CD4-positive, alpha-beta T cell treated with Interleukin-21 for 1 hour (primary cell): ENCODE results near the gene PAMR1.
"Not testable (repeated sequence)": the region's sequence is repeated elsewhere in the genome, so short reads cannot be mapped to it uniquely, and the experiment has no call there.

ENCODE experiments used
- DNase-seq: peaks from one replicate; pipeline ENCODE4 v3.0.0-alpha.2; 2020

The PAMR1 gene, protein sequence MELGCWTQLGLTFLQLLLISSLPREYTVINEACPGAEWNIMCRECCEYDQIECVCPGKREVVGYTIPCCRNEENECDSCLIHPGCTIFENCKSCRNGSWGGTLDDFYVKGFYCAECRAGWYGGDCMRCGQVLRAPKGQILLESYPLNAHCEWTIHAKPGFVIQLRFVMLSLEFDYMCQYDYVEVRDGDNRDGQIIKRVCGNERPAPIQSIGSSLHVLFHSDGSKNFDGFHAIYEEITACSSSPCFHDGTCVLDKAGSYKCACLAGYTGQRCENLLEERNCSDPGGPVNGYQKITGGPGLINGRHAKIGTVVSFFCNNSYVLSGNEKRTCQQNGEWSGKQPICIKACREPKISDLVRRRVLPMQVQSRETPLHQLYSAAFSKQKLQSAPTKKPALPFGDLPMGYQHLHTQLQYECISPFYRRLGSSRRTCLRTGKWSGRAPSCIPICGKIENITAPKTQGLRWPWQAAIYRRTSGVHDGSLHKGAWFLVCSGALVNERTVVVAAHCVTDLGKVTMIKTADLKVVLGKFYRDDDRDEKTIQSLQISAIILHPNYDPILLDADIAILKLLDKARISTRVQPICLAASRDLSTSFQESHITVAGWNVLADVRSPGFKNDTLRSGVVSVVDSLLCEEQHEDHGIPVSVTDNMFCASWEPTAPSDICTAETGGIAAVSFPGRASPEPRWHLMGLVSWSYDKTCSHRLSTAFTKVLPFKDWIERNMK

DNA sequence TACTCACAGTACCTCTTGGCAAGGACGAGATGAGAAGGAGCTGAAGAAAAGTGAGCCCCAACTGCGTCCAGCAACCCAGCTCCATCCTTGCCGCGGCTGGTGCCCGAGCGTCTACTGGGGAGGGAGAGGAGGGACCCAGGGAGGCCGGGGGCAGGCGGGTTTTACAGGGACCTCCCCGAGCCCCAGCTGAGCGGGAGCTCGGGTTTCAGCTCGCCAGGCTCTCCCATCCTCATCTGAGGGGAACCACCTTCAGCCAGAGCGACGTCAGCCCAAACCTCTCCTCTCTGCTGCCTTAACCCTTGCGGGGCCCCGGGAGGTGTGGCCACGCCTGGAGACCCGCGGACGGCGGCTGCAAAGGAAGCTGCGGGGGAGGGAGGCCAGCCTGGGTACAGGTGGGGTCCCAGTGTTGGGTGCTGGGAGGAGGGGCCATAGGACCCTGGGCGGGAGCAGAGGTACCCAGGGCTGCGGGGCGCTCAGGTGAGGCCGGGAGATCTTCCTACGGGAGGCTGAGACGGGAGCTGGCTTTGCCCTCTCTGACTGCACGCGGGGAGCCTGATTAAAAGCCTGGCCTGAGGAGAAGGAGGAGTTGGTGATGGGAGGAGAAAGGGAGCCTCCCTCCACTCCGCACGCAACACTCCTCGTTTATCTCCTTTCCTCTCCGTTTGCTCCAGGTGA lies at the start of gene PAMR1:
PAMR1 (minus strand) TSS at position 116 of the 675 bp plus-strand sequence; CDS start at position 85, 31 bp downstream.
- DNase-seq: no peak

- DNase-seq: no peak
These were observed 46.3 kb upstream of the PAMR1 start for GRCh38 chr11:35571696-35572095.

- DNase-seq: no peak
These were observed 42.5 kb upstream of the PAMR1 start for GRCh38 chr11:35567737-35568465.

DNA sequence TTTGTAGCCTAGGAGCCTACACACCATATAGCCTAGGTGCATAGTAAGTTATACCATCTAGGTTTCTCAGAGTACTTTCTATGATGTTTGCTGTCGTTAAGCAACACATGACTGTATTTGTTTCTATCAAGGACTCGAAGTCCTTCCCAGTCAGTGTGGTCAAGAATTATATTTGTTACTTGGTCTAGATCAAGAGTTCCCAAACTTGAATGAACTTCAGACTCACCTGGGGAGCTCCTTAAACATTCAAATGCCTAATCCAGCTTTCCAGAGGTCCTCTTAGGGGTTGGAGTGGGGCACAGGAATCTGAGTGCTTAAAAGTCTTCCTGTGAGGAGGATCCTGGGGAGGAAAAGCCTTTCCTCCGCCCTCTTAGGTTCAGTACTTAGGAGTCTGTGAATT lies 41.5 kb upstream of the PAMR1 start:
- no peak for DNase-seq

DNA sequence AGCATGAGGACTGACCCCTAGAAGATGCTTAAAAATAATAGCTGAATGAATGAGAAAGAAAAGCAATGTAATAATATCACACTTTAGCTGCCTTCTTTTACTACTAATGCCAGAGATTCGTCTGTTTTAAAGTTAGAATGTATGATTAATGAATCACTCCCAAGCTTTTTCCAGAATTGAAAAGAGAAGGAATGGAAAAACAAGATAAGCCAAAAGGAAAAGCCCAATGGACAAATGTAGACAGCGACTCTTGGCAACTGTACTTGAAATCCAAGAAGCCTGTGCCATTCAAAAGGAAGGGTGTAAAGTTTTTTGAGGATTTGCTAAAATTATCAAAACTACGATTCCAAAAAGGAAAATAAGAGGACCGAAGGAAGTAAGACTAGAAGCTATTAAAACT lies 40.8 kb upstream of the PAMR1 start:
- no peak for DNase-seq

- DNase-seq: no peak
These were observed 38.8 kb upstream of the PAMR1 start for GRCh38 chr11:35564245-35564595.

DNA sequence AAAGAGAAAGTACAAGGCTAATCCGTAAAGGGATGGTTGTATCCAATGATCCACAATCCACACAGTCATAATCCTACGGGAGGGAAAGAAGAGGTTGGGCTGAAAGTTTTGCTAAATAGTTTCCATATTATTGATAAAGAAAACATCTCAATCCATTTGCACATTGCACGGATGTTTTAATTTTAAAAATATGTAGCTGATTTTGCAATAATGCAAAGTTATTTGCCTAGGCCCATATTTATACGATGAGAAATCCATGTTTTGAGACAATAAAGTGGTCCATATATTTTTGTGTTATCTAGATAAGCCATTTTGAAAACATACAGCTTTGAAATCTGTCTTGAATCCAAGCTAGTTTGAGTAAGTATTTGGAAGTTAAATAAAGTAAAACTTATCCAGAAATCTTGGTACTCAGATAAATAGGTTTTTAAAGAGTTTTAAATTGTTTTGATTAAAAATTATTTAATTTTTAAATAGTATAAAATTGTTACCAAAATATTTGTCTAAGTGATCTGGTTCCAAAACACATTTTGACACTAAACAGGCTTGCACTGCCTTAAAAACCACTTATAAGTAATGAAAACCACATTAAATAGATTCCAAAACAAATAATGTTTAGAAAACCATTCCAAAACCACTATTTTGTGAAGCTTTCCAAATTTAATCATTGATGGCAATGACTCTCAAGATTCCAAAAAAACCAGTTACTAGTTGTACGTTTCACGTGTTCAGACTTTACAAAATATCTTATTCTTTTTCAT lies 38.2 kb upstream of the PAMR1 start:
- DNase-seq: no peak

GRCh38 chr11:35559949-35560348 lies 34.5 kb upstream of the PAMR1 start:
- no peak for DNase-seq

GRCh38 chr11:35558513-35558912 lies 33.1 kb upstream of the PAMR1 start:
- DNase-seq: no peak

DNA sequence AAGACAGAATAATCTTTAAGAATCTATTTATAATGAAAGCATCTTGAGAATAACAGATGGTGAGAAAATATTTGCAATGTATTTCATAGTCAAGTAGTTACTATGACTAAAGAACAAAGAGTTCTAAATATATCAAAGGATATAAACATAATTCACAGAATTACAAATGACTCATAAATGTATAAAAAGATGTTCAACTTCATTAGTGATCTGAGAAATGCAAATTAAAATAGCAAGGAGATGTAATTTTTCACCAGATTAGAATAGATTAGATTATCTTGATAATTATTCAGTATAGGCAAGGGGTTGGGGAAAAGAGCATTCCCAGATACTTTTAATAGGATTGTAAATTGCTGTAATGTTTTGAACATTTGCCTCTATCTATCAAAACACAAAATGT lies 30.1 kb upstream of the PAMR1 start:
- DNase-seq: no peak

GRCh38 chr11:35554491-35555437 lies 29.3 kb upstream of the PAMR1 start:
- no peak for DNase-seq

- DNase-seq: no peak
These were observed 28.4 kb upstream of the PAMR1 start for GRCh38 chr11:35553831-35554230.

GRCh38 chr11:35553021-35553420 lies 27.6 kb upstream of the PAMR1 start:
- no peak for DNase-seq

DNA sequence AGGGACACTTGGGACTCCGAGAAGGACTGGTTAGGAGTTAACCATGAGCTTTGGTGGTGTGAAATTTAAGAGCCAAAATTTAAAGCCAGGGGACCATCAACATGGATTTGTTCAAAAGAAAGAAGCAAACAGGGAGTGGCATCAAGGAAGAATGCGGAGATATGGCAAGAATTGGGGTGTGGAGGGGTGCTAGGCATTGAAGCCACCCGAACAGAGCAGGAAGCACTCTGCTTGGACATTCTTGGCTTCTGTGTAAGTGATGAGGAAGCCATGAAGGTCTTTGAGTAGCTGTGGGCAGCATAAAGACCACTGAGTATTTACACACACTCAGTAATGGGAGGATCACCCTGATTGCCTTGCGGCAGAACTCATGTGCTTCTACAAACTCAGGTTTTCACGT lies 27.2 kb upstream of the PAMR1 start:
- no peak for DNase-seq

- no peak for DNase-seq
These were observed 25.1 kb upstream of the PAMR1 start for GRCh38 chr11:35550374-35551036.

DNA sequence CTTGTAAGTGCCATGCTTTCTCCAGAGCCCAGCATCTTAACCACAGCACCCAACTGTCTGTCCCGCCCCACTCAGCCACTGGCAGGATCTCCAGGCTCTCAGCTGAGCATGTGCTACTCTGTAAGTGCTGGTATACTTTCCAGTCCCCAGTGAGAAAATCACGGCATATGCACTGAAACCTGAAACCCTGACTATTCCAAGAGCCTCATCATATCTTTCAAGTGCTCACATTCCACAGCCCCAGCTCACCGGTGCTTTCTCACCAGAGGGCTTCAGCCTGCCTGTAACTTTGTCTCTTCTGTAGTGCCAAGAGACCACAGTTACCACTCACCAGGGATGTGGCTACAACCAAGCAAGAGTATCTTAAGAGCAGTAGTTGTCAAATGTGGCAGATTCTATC lies 24.4 kb upstream of the PAMR1 start:
- DNase-seq: no peak

DNA sequence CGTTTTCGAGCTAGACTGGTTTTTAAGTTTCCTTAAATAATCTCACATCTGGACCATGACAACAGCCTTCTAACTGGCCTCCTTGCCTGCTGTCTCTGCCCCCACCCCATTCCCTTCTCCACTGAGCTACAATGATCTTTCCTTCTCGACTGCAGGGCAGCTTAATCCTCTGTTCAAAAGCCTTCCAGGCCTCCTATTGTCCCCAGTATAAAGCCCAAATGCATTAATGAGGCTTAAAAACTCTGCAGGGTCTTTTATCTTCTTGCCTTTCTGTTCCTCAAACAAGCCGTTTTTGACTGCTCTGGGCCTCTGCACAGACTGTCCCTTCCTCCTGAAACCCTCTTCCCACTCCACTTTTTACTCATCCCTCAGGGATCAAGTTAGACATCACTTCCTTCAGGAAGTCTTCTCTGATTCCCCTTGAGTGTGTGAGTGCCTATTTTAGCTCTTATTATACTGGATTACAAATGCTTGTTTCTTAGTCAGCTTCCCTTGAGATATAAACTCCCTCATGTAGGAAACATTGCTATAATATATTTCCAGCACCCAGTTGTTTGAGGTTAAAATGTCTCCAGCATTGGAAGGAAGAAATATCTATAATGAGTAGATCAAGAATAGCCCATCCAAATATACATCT lies 23.6 kb upstream of the PAMR1 start:
- no peak for DNase-seq

DNA sequence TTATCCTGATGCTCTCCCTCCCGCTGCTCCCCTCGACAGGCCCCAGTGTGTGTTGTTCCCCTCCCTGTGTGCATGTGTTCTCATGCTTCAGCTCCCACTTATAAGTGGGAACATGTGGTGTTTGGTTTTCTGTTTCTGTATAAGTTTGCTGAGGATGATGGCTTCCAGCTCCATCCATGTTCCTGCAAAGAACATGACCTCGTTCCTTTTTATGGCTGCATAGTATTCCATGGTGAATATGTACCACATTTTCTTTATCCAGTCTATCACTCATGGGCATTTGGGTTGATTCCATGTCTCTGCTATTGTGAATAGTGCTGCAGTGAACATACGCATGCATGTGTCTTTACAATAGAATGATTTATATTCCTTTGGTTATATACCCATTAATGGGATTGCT lies 22.6 kb upstream of the PAMR1 start:
- not testable (repeated sequence) for DNase-seq

DNA sequence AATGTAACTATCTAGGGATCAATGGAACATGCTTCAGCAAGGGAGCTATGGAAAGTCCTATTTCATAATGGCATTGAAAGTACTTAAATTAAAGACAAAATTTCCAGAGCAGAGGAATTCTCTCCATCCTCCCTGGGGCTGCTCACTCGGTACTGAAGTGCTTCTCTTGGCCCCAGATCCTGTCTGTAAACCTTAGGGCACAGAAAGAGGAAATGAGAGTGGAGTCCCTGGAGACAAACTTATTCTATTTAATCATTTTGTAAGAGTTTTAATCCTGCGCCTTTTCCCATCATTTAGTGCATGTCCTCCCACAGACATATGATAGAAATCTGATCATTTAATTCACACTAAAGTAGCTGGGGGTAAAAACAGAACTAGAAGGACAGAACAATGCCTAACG lies 20.9 kb upstream of the PAMR1 start:
- no peak for DNase-seq

DNA sequence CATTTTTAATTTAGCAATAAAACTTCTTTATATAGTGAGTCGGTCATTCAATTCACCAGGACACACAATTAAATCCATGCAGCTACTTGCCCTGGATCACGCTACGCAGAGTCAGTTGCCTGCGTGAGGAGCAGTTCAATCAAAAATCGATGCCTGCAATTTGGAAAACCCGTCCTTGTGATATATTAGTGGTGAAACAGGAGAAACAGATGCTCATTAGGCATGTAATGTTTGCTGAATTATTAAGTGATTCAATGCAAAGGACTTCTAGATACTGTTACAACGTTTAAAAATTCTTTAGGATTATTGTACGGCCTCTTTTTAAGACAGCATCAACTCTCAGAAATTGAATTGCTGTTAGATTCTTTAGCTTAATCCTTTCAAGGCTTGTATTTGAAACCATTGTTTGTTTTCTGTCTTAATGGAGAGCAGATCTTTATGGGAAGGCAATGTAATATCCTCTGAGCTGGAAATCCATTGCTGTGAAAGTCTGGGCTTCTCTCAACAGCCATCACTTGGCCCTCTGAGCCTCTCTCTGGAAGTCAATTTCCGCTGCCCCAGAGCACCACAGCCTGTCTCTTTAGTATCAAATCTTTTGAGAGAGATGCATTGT lies 20.1 kb upstream of the PAMR1 start:
- no peak for DNase-seq
